ENCODE measurements around the gene CDC37L1.
"Not testable (repeated sequence)": the region's sequence is repeated elsewhere in the genome, so short reads cannot be mapped to it uniquely, and the experiment has no call there.

Gene CDC37L1

GRCh38 chr9:4717815-4718214 lies 38.4 kb downstream of the CDC37L1 start:
- no peak for DNase-seq

DNA sequence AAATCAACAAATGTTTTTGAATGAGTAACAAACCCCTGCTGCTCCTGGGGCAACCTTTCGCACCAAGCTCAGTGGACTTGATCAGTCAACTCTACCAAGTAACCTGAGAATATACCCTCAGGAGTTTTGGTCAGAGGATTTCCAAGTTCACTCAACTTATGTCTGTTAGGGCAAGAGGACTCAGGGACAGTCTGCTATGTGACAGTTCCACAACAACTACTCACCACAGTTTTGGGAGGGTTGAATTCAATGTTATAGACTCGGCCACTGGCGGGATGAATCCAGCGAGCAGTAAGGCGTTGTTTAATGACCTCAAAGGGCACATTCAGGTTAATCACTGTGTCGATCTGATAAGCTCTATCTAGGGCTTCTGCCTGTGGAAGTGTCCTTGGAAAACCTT lies 39.5 kb downstream of the CDC37L1 start:
- DNase-seq, result no peak

DNA sequence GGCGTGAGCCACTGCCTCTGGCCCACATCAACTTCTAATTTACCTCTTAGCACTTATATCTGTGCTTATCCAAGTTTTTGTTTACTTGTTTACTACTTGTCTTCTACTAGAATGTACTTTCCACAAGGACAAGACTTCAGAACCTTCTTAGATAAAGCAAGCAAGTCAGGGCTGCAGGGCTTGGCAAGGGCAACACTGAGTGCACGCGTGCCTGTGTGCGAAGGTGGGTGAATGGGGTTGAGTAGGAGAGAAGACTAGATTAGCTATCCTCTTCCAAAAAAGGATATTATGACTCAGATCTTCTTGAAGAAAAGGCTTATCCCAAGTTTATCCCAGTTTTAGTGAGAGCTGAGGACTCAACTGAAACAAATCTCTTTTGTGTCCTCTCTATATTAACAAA lies 42.4 kb downstream of the CDC37L1 start:
- no peak for DNase-seq

- no peak for DNase-seq
These were observed 46.5 kb downstream of the CDC37L1 start for GRCh38 chr9:4725706-4726442.

GRCh38 chr9:4727593-4727992 lies 48.2 kb downstream of the CDC37L1 start:
- no peak for DNase-seq

GRCh38 chr9:4732890-4733289 lies 53.5 kb downstream of the CDC37L1 start:
- no peak for DNase-seq

DNA sequence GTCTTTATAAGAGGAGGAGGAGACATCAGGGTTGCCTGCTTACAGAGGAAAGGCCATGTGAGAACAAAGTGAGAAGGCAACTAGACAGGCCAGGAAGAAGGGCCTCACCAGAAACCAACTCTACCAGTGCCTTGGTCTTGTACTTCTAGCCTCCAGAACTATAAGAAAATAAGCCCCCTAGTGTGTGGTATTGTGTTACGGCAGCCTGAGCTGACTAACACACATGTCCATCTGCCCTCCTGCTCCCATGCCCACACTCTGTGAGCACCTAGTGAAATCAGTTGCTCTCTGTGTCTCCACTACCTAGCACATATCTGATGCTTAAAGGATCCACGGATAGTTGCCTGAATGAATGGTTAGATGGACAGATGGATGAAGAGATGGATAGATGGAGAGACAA lies 54.8 kb downstream of the CDC37L1 start:
- DNase-seq, result no peak

DNA sequence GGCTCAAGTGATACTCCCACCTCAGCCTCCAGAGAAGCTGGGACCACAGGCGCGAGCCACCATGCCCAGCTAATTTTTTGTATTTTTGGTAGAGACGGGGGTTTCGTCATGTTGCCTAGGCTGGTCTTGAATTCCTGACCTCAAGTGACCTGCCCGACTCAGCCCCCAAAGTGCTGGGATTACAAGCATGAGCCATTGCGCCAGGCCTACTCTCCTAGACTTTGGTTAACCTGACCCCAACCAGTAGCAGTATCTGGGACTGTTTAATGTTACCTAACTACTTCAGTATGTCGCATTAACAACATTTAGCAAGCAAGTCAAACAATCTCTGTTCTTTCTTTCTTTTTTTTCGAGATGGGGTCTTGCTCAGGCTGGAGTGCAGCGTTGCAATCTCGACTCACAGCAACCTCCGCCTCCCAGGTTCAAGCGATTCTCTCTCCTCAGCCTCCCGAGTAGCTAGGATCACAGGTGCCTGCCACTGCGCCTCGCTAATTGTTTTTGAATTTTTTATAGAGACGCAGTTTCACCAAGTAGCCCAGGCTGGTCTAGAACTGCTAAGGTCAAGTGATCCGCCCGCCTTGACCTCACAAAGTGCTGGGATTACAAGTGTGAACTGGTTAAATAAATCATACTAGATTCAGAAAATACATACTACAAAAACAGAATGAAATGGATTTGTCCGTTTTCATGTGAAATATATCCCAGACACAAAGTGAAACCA lies 59.7 kb downstream of the CDC37L1 start:
- DNase-seq, result no peak

GRCh38 chr9:4739587-4740387 lies 60.4 kb downstream of the CDC37L1 start:
- DNase-seq, result no peak

GRCh38 chr9:4740388-4740637 lies 60.9 kb downstream of the CDC37L1 start:
- no peak for DNase-seq

DNA sequence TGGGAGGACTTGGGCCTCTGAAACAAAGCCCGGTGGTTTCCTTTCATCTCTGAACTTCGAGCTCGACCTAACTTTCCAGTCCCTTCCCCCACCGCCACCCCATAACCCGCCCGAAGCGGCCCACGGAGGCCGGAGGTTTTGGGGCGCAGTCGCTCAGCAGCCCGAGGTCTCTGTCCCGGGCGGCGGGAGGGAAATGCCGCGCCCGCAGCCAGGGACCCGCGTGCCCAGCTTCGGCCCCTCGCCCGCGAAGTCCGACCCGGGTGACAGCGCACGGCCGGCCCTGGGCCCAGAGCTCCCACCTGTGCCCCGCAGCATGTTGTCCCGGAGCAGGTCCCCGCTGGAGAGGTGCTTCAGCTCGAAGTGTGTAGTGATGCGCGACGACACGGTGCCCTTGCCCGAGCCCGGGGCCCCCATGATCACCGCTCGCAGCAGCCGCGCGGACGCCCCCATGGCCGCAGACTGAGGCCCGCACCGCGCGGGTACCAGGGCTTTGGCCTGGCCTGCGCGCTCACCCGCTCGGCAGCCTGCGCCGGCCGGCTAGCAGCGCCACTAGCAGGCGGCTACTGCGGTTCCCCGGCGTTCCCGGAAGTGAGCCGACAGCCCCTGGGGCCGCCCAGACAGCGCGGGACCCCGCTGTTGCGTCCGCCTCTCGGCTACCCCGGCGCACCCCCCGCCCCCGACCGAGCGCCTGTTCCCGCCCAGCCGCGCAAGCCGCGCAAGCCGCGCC lies 61.4 kb downstream of the CDC37L1 start, which contains the start of gene AK3:
AK3 (minus strand) TSS at position 565 of the 727 bp plus-strand sequence; CDS start at position 450, 115 bp downstream.
- DNase-seq, result peak; percentile 88

- no peak for DNase-seq
These were observed 62.2 kb downstream of the CDC37L1 start for GRCh38 chr9:4741365-4742089.

GRCh38 chr9:4742246-4742645 lies 62.9 kb downstream of the CDC37L1 start:
- DNase-seq, result no peak

GRCh38 chr9:4743131-4743875 lies 63.9 kb downstream of the CDC37L1 start:
- no peak for DNase-seq

DNA sequence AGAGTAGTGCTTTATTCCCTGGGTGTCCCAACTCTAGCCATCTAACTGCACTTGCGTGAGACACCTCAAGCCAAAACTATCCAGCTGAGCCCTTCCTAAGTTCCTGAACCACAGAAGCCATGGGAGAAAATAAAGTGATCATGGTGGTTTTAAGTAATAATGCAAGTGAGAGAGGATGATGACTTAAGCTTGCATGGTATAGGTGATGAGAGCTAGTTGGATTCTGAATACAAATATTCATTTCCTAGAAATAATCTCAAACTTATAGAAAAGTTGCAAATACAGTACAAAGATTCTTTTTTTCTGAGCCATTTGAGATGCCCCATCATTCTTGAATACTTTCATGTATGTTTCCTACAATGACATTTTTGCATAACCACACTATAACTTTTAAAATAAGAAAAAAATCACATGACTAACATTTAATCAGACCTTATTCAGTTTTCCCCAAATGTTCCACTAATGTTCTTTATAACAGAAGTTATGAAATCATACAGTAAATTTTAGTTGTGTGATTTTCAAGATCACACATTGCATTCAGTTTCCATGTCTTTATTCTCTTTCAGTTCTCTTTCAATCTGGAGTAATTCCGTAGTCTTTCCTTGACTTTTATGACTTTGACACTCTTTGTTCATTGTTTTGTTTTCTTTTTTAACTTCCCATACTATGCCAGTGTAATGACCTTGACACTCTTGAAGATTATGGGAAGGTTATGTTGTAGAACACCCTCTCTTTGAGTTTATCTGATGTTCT lies 67.1 kb downstream of the CDC37L1 start:
- no peak for DNase-seq

- DNase-seq, result no peak
These were observed 69.2 kb downstream of the CDC37L1 start for GRCh38 chr9:4748612-4749011.

DNA sequence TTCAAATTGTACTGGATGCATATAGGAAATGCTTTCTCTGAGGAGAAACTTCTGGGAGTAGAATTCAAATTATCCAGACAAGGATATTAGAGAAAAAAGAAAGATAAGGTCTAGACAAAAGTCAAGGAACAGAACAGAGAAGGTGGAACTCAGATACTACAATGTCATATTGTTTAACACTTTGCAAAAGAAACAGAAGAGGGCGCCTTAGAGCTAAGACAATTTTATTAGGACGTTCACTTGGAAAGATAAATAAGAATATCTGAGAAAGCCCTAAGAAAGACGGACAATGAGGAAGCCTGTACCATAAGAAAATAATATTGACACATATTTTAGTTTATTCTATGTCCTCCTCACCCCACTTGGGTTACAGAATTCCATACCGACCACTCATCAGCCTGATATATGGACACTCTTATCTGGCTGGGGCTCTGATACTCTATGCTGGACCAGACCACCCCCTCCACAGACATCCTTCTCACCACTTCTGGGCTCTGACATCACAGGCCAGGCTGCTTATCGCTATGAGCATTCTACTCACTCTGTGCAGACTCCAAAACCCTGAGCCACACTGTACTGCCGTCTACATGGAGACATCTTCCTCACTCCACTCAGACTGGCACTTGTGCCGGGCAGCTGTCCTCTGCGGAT lies 70.8 kb downstream of the CDC37L1 start:
- DNase-seq, result peak; percentile 49

DNA sequence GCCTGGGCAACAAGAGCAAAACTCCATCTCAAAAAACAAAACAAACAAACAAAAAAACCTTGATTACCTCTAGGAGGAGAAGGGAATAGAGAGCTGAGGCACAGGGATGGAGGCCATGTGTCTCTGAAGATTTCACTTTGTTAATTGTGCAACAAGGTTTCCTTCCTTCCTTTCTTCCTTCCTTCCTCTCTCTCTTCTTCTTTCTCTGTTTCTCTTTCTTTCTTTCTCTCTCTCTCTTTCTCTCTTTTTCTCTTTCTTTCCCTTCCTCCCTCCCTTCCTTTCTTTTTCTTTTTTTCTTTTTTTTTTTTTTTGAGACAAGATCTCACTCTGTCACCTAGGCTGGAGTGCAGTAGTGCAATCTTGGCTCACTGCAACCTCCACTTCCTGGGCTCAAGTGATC lies 75.2 kb downstream of the CDC37L1 start:
- DNase-seq, result not testable (repeated sequence)

DNA sequence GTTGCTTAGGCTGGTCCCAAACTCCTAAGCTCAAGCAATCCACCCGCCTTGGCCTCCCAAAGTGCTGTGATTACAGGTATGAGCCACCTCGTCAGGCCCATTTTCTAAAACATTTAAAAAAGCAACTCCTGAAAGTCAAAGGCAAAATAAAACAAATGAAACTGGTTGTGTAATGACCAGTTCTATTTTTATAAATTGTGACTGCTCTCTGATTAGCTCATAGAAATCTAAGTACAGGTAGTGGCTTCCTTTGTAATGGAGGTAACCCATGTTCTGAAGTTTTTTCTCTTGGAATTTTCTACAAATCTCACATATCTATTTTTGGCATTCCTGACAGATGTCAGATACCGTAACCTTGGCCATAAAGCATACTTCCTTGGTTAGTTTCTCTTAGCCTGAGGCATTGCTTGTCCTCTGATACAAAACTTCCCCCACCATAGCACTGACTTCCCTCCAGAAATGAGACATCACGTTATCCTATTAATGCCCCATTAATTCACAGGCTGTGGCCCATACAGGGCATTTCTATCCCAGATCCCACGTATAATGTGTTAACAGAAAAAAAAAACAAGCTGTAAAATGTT lies 75.7 kb downstream of the CDC37L1 start:
- no peak for DNase-seq

GRCh38 chr9:4756420-4756819 lies 77.1 kb downstream of the CDC37L1 start:
- no peak for DNase-seq
